GM18858 (cell line): ENCODE data around the gene FAM53A.

Experiments used
- ATAC-seq: cut with Tn5 transposase; IDR thresholded peaks from one replicate; pipeline ENCODE4 v1.9.1; 2021; ENCODE audit not compliant: unreplicated experiment

The FAM53A gene

GRCh38 chr4:1595789-1596325 is 88.3 kb downstream of the FAM53A start:
- ATAC-seq = no peak

GRCh38 chr4:1594871-1595788 is 89.0 kb downstream of the FAM53A start:
- no peak for ATAC-seq

GRCh38 chr4:1593881-1594345 is 90.2 kb downstream of the FAM53A start:
- no peak for ATAC-seq

- no peak for ATAC-seq
Observed at GRCh38 chr4:1593458-1593857, 90.7 kb downstream of the FAM53A start.

DNA sequence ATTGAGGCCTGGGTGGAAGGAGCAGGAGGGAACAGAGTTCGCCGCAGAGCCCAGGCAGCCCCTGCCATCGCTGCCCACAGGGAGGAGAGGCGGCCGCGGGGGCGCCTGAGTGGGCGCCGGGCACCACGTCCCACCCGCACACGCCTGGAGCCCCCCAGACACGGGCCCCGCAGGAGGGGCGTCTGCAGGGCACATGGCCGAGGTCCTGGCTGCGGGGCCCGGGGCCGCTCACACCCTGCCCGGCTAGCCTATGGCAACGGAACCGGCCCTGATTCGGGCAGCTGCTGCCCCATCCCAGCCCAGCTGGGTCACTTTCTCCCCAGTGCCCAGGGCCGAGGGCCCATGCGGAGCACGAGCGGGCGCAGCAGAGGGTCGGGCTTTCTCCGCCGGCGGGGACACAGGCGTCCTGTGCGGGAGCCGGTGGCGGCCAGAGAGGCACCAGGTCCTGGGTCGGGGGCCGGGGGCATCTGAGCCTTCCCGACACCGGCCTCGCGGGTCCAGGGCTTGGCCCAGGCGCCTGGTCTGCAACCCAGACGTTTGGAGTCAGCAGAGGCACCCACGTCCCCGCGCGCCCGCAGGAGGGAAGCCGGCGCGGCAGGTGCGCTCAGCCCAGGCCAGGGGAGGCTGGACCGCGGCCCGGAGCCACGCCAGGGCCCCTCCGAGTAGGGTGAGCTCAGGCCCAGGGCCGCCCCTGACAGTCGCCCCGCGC is 91.2 kb downstream of the FAM53A start:
- no peak for ATAC-seq

DNA sequence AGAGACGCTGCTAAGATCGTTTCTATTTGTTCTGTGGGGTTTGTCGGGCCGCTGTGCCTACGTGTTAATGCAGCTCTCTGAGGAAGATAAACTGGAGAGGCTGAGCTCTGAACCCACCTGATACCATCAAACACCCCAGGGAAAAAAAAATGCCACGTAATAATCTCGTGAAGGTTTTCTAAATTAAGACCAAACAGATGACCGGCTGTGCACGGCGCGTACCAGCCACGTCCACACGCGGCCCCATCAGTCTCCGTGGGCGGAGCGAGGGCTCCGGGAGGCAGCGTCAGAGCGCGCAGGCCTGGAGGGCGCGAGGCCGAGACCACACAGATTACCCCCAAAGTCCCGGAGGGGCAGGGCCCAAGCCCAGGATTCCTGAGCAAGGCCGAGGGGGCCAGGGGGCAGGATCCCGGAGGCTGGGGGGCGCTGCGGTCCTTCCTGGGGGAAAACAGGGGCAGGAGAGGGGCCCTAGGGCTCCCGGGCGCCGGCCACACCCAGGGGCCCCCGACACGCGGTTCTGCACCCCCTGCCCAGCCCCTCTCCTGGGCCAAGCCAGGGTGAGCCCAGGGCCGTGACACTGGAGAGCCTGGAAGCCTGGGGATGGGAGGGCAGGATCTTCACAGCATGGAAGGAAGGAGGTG is 91.9 kb downstream of the FAM53A start:
- ATAC-seq = no peak

- ATAC-seq = no peak
Observed at GRCh38 chr4:1591107-1591506, 93.0 kb downstream of the FAM53A start.

DNA sequence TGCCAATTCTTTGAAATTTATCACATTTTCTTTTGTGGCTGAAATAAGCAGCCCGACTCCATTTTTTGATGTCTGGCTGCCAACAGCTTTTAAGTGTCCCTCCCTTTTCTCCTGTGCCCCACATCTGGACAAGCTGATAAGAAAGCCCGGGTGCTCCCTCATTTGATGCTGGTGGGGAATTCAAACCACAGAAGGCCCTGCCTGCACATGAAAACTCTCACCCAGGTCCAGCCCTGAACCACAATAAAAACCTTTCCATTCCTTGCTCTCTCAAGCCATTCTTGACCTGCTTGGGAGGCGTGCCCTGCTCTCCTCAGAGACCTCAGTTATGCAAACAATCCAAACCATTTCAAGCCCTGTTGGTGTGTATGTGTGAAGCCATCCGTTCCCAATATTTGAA is 93.9 kb downstream of the FAM53A start:
- no peak for ATAC-seq
